Measurements from ENCODE around the gene OSBPL2.

- no peak for TF ChIP-seq CTCF (IDR thresholded peaks at IDR 0.05)
- no peak for TF ChIP-seq POLR2AphosphoS5 (IDR thresholded peaks at IDR 0.05; ENCODE audit: insufficient read depth in 1 of 2, low read depth in 1 of 2)
- no peak for TF ChIP-seq POLR2A (IDR thresholded peaks at IDR 0.05)
Measured at GRCh38 chr20:62282877-62283503, 44.7 kb downstream of the OSBPL2 start.

All from vagina (tissue), 2 donors.